GM19395 (cell line): ENCODE measurements around the gene AANAT.
A peak's percentile ranks its signal among the peaks of the same experiment; 100 is the strongest.

Experiments
- ATAC-seq: cut with Tn5 transposase; IDR thresholded peaks from one replicate; pipeline ENCODE4 v1.9.1; 2021; ENCODE audit warnings: mild to moderate bottlenecking, moderate library complexity; ENCODE audit not compliant: unreplicated experiment

AANAT gene

DNA sequence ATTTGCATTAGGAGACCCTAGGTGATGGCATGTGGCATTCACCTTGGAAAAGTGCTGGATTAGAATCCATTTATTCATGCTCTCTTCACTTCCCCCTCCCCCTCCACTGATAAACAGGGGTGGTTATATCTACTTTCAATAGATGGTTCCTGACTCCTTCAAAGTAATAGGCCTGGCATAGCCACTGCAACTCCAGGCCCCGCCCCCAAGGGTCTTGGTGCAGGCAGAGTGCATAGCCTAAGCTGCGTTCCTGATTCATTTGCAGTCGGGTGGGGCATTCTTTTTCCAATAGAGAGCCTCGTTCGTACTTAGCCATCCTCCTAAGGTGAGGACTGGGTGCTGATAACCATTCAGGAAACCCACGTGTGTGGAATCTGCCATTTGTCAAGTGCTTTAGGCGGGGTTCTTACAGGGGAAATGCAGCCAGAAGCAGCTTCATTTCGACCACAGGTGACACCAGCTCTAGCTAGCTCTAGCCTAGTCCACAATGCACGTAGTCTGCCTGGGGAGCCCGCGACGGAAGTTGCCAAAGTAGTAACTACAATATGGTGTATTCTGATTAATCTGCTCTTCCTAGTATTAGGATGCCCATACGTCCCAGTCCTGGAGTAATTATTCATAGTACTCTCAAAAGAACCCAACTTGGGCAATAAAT, 25.6 kb upstream of the AANAT start:
- no peak for ATAC-seq

DNA sequence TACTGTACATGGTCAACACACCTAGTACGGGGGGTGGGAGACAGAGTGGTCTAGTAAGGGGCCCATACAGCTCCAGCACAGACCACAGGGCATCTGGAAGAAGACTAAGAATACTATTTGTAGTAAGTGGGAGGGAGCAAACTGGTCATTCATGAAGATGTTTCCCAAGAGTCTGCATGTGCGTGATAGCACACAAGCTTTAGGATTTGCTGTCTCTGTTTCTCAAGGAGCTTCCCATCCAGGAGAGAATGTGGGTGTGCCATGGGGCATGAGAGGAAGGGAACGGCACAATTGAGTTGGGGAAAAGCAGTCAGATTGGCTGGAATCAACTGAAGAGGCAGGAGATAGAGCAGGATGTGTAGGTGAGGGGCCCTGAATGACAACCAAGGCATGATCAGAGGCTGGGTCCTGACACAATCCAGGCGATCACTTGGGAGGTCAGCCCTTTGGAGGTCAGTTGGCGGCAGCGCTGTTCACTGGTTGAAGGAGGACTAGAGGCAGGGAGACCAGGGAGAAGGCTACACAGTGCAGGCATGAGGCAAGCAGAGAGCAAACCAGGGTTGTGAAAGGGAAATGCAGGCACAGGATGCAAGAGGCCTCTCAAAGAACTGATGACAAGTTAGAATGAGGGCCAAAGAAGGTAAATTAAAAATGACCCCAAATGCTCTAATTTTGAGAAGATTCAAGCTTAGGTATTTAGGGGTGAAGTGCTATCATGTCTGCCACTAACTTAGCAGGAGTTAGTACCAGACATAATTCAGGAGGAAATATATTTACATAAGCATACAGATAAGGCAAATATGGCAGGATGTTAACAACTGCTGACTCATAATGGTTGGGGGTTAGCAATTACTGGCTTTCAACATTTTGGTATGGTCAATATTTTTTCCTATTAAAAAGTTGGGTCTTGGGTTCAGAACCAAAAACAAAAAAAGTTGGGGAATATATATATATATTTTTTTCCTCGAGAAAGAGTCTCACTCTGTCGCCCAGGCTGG, 24.8 kb upstream of the AANAT start:
- ATAC-seq = no peak

DNA sequence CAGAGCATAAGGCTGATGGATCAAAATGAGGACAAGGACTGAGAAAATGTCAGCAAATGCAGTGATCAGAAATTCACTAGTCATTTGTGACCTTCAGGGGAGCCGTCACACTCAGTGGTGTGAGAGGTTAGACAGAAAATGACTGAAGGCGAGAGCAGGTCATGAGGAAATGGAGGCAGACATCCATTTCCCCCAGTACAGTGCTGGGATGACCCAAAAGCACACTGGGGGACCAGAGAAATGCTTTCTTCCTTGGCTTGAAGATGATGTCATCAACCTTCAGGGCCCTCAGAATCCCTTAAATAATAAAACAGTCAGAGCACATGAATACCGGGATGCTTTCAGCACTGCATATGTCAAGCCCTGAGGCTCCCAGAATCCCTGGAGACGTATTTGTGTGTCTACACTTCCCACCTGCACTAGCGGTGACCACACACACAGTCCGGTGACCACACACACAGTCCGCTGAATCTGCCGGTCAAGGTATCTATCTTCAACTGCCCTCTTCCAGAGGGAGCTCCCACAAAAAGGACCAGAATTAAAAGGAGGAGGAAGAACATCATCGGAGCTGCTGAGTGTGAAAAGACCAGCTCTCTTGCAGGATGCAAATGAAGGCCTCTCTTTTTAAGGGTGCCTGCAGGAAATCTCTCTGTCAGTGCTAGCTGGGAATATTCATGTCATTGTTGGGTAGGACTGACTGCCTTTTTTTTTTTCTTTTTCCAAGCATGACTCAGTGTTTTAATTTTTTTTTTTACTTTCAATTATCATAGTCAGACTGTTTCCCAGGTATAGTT, 22.7 kb upstream of the AANAT start:
- ATAC-seq = no peak

DNA sequence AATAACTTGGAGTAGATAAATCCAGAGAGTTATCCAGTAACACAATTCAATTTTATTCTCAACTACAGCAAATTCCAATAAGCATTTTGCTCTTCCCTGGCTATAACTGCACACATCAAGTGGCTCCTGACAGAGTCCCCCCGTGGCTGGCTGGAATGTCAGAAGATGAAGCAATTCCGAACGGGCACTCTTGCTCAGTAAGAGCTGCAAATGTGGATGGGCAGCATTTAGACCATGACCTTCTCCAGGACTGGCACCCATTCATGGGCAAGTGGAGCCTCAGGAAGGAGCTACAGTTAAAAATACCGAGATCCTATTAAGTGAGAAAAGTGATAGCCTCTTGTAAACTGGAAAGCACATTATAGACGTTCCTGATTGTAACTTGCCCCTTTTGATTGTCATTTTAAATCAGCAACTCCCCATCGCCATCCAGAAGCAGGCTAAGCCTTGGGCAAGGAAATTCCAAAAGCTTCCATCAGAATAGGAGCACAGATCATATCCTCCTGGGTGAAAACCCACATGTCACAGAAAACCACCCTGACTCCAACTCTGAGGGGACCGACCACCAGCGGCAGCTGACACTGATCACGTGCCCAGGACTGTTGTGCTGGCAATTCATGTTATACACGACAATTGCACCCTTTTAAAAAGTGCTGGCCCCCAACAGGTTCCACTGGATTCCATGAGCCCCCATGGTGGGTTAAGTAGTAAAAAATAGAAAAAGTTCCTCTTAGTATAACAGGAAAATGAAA, 21.5 kb upstream of the AANAT start:
- ATAC-seq = no peak

DNA sequence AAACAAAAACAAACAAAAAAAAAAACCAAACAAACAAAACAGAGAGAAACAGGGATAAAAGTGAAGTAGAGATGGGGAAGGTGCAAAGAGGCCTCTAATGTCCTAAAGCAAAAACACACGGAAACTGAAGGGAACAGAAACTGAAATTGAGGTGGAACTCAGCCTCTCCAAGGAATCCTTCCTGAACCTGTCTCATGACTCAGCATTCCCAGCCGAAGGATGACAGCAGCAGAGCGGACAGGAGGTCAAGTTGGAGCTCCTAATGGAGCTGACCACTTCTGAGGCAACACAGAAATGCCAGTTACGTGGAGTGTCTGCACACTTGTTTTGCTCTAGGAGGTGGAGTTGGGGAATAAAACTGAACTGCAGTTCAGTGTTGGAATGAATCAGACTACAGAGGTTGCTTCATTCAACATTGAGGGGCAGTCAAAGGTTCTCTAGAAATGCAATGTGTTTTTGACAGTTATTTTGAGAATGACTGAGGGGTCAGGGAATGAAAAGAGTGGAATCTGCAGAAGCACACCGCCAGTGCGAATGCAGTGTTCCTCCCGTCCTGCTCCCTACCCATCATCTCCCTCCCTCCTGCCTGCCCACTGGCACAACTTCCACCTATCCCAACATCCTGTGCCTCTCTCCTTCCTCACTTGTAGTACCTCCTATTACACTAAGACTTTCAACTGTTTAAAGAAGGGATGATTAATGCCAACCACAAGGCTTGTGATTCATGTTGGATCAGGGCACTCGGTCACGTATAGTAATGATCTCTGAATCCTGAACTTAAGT, 20.8 kb upstream of the AANAT start:
- ATAC-seq = no peak

DNA sequence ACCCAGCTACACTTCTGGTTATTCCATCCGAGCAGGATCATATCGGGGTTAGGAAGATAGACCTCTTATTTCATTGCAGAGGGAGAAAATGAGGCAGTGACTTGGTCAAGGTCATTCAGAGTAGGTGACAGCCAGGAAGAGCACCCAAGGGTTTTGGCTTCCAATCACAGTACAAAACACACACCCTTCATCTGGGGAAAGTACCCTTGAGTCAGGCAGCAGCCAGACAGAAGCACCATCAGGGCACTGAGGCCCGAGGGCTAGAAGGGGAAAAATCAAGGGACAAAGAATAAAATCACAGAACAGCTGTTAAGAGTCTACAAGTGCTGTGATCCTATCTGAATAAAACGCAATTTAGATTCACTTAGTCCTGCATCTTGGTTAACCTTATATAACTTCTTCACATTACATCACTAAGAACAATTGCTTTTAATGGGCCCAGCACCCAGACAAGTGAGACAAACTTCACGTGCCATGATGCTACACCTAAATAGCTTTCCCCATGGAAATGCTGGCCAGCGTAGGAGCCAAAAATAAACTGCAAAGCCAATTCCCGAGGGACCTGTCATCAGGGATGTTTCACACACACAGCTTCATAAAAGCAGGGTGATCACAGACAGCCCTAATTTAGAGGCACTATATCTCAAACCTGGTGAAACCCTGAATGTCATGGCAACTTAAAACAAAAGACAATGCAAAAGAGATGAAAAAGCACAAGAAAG, 19.3 kb upstream of the AANAT start:
- no peak for ATAC-seq

DNA sequence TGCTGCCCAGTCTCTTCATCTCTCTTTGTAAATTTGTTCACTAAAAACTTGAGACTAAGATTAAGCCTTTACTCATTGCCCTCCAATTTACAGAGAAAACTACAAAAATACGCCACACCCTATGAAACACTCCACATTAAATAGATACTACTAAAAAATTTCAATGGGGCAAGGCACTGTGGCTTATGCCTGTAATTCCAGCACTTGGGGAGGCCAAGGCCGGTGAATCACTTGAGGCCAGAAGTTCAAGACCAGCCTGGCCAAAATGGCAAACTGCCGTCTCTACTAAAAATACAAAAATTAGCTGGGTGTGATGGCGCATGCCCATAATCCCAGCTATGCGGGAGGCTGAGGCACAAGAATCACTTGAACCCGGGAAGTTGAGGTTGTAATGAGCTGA, 18.3 kb upstream of the AANAT start:
- no peak for ATAC-seq

DNA sequence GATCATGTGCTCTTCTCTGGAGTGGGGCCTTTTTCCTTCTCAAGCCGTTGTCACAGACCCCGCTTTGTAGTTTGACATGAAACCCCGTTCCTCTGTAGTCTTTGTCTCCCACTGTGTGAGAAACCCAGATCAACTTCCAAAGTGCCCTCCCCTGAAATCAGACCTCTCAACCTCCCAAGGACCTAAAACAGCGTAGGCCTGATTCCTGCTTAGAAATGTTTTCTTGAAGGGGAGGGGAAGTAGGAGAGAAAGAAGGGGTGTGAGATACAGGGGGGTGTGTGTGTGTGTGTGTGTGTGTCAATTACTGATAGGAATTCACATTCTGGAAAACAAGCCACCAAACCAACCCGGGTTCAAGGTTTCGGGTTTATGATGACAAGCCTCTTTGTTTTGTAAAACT, 15.9 kb upstream of the AANAT start:
- no peak for ATAC-seq

DNA sequence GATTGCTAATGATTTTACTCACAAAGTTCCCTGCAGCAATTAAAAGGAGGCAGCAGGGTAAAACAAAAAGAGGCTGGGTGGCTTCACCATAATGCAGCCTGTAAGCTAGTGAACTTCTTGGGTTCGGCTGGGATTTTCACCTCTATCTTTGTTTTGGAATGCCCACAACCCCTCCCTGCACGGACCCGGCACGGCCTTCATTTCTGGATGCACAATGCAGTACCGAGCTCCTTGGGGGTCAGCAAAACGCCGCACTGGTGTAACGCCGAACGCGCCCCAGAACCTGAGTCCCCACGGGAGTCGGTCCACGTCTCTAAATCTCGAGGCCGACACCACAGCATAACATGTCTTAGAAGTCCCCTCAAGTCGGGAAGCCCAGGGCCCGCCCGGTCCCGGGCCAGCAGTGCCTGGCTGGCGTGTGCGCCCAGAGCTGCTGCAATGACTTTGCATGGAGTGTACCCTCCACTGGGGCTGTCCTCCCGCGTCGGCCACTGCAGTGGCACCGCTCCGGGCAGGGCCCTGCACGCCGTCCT, 15.2 kb upstream of the AANAT start:
- ATAC-seq = peak; percentile 6

DNA sequence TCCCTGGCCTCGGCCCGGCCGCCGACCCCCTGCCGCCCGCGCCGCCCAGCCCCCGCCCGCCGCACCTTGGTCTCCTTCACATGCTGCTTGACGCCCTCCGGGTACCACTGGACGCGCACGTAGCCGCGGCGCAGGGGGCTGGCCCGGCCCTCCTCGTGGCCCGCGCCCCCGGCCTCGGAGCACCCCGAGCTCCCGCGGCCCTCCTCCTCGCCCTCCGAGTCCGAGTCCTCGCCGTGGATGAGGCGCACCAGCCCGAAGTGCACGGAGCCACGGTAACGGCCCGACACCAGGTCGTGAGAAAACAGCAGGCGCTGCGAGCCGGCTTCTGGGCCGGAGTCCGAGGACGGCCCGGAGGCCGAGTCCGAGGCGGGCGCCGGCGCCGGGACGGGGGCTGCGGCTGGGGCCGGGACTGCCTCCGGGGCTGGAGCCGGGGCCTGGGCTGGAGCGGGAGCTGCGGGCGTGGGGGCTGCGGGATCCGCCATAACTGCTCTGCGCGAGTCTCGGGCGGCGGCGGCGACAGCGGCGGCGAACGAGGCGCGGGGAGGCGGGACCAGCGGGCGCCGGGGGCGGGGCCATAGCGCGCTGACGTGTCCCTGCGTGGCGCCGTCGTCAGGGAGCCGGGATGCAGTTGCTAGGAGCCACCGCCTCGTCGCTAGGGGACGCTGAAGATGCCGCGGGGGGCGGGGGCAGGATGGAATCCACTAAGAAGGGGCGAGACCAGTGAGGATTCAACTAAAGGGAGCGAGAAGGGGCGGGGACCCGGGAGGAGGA, 14.6 kb upstream of the AANAT start, which contains the start of gene UBE2O:
Gene UBE2O (minus strand): TSS at position 493 of the 771 bp plus-strand sequence. CDS start 11 bp downstream, at position 482.
- peak; percentile 75 for ATAC-seq

DNA sequence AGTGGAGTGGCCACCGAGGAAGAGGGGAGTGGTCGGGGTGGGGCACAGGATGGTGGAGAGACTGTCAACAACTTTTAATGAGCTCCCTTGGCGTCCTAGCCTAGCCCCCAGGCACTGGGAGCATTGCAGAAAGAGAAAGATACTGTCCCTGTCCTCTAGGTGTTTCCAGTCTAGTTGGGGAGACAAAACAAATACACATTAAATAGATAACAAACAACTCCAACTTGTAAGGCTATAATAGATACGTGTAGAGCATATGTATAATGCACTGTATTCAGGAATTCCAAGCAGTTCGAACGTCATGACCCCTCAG, 14.0 kb upstream of the AANAT start:
- ATAC-seq = no peak

DNA sequence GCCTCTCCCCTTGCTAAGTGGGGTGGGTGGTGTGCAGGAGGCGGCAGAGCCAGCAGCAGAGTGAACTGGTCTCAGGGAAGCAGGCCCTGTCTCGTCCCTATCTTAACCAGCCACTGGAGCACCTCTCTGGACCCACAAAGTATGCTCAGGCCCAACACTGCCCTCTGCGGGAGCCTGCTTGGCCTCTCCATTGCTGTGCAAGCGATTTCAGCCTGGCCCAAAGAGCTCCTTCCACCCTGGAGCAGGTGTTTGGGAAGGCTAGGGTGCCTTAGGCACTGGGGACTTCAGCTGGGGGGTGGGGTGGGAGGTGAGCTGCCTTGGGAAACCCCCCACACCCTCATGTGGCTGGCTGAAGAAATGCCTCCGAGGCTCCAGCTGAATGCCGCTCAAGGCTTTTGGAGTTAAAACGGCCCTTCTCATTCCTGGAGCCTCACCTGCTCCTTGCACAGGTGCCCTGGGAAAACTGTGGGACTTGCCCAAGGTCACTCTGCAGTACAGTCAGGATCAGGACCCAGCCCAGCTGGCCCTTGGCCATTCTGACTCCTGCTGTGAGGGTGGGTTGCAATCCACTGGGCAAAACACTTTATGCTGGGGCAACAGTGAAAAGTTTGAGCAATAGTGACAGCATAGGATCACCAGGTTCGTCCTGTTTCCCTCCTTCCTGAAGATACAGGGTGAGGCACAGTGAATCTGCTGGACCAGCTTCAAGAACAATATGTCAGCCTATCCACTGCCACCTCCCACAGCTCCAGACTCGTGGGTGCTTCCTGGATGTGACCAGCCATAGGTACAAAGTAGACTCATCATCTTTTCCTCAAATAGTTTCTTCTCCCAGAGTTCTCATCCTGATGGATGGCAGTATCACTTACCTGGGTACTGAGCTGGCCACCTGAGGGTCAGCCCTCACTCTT, 8.6 kb upstream of the AANAT start:
- no peak for ATAC-seq

DNA sequence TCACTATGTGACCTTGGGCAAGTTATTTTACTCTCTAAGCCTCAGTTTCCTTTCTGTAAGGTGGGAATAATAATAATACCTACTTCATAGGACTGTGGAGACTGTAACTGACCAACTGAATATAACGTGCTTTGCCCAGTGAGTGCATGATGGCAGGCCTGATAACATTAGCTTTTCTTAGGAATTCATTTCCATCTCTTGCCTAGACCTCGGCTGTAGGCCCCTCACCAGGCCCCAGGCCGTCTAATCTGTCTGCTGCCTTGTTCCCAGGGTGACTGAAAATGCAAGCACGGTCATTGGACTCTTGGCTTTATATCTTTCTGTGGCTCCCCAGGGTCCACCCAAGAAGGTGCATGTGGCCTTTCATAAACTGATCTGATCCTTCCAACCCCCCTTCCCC, 7.7 kb upstream of the AANAT start:
- no peak for ATAC-seq

DNA sequence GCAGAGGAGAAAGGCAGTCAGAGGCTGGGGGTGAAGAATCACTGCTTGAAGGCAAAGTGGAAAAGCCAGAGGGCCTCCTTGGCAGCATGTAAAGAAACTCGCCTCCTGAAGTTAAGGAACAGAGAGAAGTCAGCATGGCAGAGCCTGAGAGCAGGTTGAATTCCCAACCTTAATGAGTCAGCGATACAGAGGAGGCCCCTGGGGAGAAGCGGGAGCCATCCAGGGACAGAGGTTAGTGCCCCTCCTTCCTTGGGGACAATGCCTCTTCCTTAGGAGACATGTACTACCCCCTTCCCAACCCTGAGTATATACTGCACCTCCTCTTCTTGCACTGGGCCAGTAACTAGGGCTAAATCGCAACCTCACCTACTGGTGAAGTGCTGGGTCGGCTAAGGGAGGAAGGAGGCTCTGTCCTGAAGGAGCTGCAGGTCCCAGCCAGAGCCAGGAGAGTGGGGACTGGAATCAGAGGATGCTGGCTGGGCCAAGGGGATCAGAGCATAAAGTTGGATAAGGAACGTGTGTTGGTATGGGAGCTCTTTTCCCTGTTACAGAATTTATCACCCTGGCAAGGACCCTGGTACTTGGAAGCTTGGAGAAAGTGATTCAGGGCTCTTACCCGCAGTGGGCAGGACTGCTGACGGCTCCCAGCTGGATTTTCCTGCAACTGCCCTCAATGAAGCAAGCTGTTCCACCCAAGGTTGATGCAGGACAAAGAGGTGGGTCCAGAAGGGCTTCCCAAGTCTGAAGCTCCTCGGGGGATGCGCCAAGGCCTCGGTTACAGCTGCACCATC, 5.4 kb upstream of the AANAT start:
- ATAC-seq = no peak

DNA sequence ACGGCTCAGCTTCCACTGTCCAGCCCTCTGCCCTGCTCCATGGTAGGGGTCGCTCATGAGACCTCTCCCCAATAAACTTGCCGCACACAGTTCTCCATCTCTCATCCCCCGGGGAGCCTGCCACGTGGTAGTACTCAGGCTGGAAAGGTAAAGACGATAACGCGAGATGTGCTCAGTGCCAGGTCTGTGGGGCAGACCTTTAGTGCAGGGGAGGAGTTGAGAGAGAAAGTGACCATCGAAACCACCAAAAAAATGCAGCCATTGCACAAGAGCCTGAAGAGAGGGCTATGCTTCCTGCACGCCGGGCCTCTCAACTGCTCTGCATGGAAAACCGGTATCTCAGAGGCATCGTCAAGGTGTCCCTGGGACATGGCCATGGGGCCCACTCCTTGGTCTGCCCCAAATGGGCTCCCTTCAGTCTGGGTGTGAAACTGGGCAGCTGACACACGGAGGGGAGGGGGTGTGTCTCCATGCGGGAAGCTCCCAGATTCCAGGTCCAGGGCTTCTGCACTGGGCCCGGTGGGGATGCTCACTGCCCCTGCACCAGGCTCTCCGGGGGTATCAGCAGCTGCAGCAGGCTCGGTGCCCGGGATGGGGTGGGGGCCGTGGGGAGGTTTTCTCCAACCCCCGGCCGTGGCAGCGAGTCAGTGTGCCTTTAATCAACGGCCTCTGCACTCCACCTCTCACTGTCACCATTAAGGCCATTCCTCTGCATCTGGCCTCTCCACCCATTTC, 4.7 kb upstream of the AANAT start:
- no peak for ATAC-seq

DNA sequence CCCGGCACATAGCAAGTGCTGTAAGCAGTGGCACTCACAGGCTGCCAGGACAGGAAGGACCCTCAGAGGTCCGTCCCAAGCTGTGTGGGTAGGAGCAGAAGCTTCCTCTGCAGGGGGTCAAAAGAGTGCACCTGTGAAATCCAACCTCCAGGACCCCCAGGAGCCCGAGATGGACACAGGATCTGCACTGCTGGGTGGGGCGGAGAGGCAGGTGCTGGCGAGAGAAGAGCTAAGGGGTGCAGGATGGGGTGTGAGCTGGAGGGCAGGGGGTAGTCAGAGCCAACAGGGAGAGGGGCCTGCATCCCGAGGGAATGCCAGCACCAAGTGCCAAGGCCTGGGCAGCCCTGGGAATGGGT, 650 bp upstream of the AANAT start:
- no peak for ATAC-seq
